ENCODE measurements around the gene URB2.

The URB2 gene

GRCh38 chr1:229600229-229600628 lies 25.8 kb upstream of the URB2 start:
- TF ChIP-seq CTCF (IDR thresholded peaks at IDR 0.05), result no peak

- no peak for TF ChIP-seq CTCF (IDR thresholded peaks at IDR 0.05)
These were observed 22.6 kb upstream of the URB2 start for GRCh38 chr1:229603371-229604005.

- no peak for TF ChIP-seq CTCF (IDR thresholded peaks at IDR 0.05)
These were observed 18.7 kb upstream of the URB2 start for GRCh38 chr1:229607370-229607769.

- TF ChIP-seq CTCF (IDR thresholded peaks at IDR 0.05), result no peak
These were observed 17.5 kb upstream of the URB2 start for GRCh38 chr1:229608590-229608989.

DNA sequence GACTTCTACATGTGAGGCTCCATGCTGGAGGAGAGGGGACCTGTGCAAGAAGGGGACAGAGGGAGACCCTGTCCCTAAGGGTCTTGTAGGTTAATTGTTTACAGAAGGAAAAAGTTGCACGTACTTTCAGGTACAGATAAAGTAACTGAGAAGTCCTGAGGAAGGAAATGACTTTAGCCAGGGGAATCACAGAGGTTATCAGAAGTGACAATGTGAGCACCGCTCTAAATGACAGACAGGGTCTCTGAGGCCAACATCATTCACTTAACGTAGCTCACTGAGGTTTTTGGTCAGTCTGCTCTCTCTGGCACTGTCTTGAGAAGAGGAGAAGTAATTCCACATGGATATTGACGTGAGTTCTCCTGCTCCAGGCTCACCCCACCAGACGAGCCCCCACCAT lies 12.1 kb upstream of the URB2 start:
- no peak for TF ChIP-seq CTCF (IDR thresholded peaks at IDR 0.05)

GRCh38 chr1:229614701-229615100 lies 11.3 kb upstream of the URB2 start:
- TF ChIP-seq CTCF (IDR thresholded peaks at IDR 0.05), result no peak

GRCh38 chr1:229617351-229618100 lies 8.5 kb upstream of the URB2 start:
- no peak for TF ChIP-seq CTCF (IDR thresholded peaks at IDR 0.05)
